ENCODE results near the gene CCR7. TPM values are rescaled to one million over a fixed set of nuclear protein-coding genes. Genes with fewer than 3 reads are reported as not detected.

Gene CCR7
- total and polyA plus RNA-seq, 2 of the 4 experiments (the other 2 are of a cell fraction) = 0.14 to 0.36 TPM

- WGBS, 2 experiments (ENCODE audit: extremely low coverage in 2 of 2, insufficient read length in 1 of 2) = 100% methylated on average over 1 of the region's 9 CpGs; no CpG with 5 or more reads in 1 of the 2 experiments
- dilution Hi-C loops (cut with HindIII; ENCODE audit: low sequenced_read_pairs, unreplicated experiment) (no loop called here), intact Hi-C loops (cut with micrococcal nuclease) (no loop called here), in situ Hi-C loops (cut with MboI; ENCODE audit: low sequenced_read_pairs) (no loop called here)
- Histone ChIP-seq H3K27me3 (ENCODE audit: control insufficient read depth, insufficient read depth, low read length) (peaks cover 9% of the 10 kb centered on the region), H2AK5ac (ENCODE audit: low read depth, low read length) (no peak overlapping the region), H3K4me1 (ENCODE audit: control insufficient read depth, insufficient read depth, low read length) (no peaks in the 10 kb centered on the region), H3K14ac (replicated peaks; ENCODE audit: low read depth, low read length) (no peak overlapping the region), H3K18ac (ENCODE audit: low read depth, low read length) (no peak overlapping the region), H3K9me3 (ENCODE audit: control insufficient read depth, insufficient read depth, low read length) (no peaks in the 10 kb centered on the region), H3K9ac (ENCODE audit: low read depth, low read length) (no peak overlapping the region), H3K23ac (ENCODE audit: low read depth, low read length) (no peak overlapping the region), H3K4me3 (ENCODE audit: insufficient read depth, low read depth, low read length) (no peak overlapping the region), H3K4ac (ENCODE audit: low read depth, low read length) (no peak overlapping the region), H2AFZ (replicated peaks; ENCODE audit: low read length, poor library complexity) (no peak overlapping the region), H4K20me1 (ENCODE audit: insufficient read depth, low read length) (no peaks in the 10 kb centered on the region), H2AK9ac (replicated peaks; ENCODE audit: low read depth, low read length, poor library complexity) (no peak overlapping the region), H2BK20ac (ENCODE audit: low read depth, low read length) (no peak overlapping the region), H3K4me2 (ENCODE audit: low read depth, low read length) (no peak overlapping the region), H4K8ac (ENCODE audit: low read depth in 2 of 2, low read length in 2 of 2) (no peak overlapping the region), H3K56ac (ENCODE audit: extremely low read depth, insufficient read depth, low read length) (no peak overlapping the region), H4K5ac (ENCODE audit: low read depth, low read length) (no peak overlapping the region), H4K91ac (ENCODE audit: insufficient read depth, low read depth, low read length) (no peak overlapping the region), H3K79me1 (ENCODE audit: low read depth in 1 of 2, low read length in 2 of 2) (no peaks in the 10 kb centered on the region), H2BK15ac (ENCODE audit: low read depth, low read length) (no peak overlapping the region), H3K9me1 (ENCODE audit: insufficient read depth, low read length) (no peaks in the 10 kb centered on the region), H3K36me3 (ENCODE audit: control insufficient read depth, insufficient read depth, low read length) (no peaks in the 10 kb centered on the region), H2BK5ac (ENCODE audit: low read depth, low read length, poor library complexity, severe bottlenecking) (no peak overlapping the region), H3K27ac (ENCODE audit: insufficient read depth, low read length) (no peak overlapping the region), H2BK120ac (ENCODE audit: low read depth, low read length) (no peak overlapping the region)
- ChIA-PET CTCF (interaction anchor here (0.8 kb wide), 1 partner anchor 30 kb away, joined by 3 read pairs; no protein-coding TSS in a partner anchor), POLR2A (ENCODE audit: unreplicated experiment) (no interaction called here)
- TF ChIP-seq CEBPB (IDR thresholded peaks at IDR 0.05; ENCODE audit: low read depth, low read length) (no peak), NFE2L2 (IDR thresholded peaks at IDR 0.05; ENCODE audit: low read depth, low read length) (no peak), SMC3 (IDR thresholded peaks at IDR 0.05; ENCODE audit: low read depth, low read length) (no peak), MAZ (IDR thresholded peaks at IDR 0.05; ENCODE audit: borderline replicate concordance, low read depth, low read length) (no peak), FOS (IDR thresholded peaks at IDR 0.05; ENCODE audit: low read depth, low read length) (no peak), RCOR1 (IDR thresholded peaks at IDR 0.05; ENCODE audit: insufficient replicate concordance, low read length) (no peak), RAD21 (IDR thresholded peaks at IDR 0.05; ENCODE audit: low read length) (no peak)
- no peak for DNase-seq
- no TSS peak for BruUV-seq (replicated peaks)
- no peak for ATAC-seq (ENCODE audit: low read depth)
Observed at GRCh38 chr17:40597556-40598300, 32.5 kb upstream of the CCR7 start.

Data from IMR-90 (cell line).